Measurements from ENCODE around the gene CHTOP.
"Not testable (repeated sequence)": the region's sequence is repeated elsewhere in the genome, so short reads cannot be mapped to it uniquely, and the experiment has no call there.

The CHTOP gene

GRCh38 chr1:153667439-153667838 lies 33.6 kb downstream of the CHTOP start:
- DNase-seq (ENCODE audit: low spot score): no peak
- ChIA-PET CTCF (interaction anchor here (0.7 kb wide), 1 partner anchor 306 kb away, joined by 4 read pairs; no protein-coding TSS in a partner anchor), POLR2A (ENCODE audit: low non-redundant PET) (interaction anchor here (0.6 kb wide), 1 partner anchor 114 kb away, joined by 6 read pairs; no protein-coding TSS in a partner anchor)
- TF ChIP-seq CTCF (conservative IDR thresholded peaks at IDR 0.05; ENCODE audit: low read depth): no peak
- H3K27ac ChIP-seq: peak overlapping the region; percentile 50; the same call in 1 of the 2 replicates

GRCh38 chr1:153668672-153669071 lies 34.8 kb downstream of the CHTOP start:
- POLR2A ChIA-PET (ENCODE audit: low non-redundant PET); DNase-seq (ENCODE audit: low spot score); CTCF ChIA-PET: not testable (repeated sequence)
- peak overlapping the region; percentile 33 for H3K27ac ChIP-seq

GRCh38 chr1:153669606-153670005 lies 35.7 kb downstream of the CHTOP start:
- no peak for DNase-seq (ENCODE audit: low spot score)
- TF ChIP-seq CTCF (conservative IDR thresholded peaks at IDR 0.05; ENCODE audit: low read depth): no peak
- H3K27ac ChIP-seq: no peak overlapping the region
- POLR2A ChIA-PET (ENCODE audit: low non-redundant PET): no interaction called here
- CTCF ChIA-PET: no interaction called here

GRCh38 chr1:153670257-153670858 lies 36.5 kb downstream of the CHTOP start:
- H3K27ac ChIP-seq: peak overlapping the region; percentile 75
- ChIA-PET CTCF (no interaction called here), POLR2A (ENCODE audit: low non-redundant PET) (no interaction called here)
- DNase-seq (ENCODE audit: low spot score): no peak
- TF ChIP-seq CTCF (conservative IDR thresholded peaks at IDR 0.05; ENCODE audit: low read depth): no peak

- TF ChIP-seq CTCF (conservative IDR thresholded peaks at IDR 0.05; ENCODE audit: low read depth): no peak
- peak; percentile 100 for DNase-seq (ENCODE audit: low spot score)
- H3K27ac ChIP-seq: peak within 1 kb of the TSS; percentile 90
- ChIA-PET POLR2A (ENCODE audit: low non-redundant PET) (interaction anchor here (0.6 kb wide), 1 partner anchor 293 kb away, joined by 4 read pairs; the partner anchor contains the start of gene SLC39A1), CTCF (interaction anchor here (0.6 to 1.5 kb wide), 2 partner anchors 98 to 322 kb away, joined by 6 read pairs; no protein-coding TSS in a partner anchor)
Measured at GRCh38 chr1:153670859-153671627, 37.2 kb downstream of the CHTOP start, which contains the start of gene ILF2. TSS of gene ILF2 (minus strand) at chr1:153670993. CDS start at chr1:153670922, 71 bp downstream.

- H3K27ac ChIP-seq: peak overlapping the region; percentile 90
- DNase-seq (ENCODE audit: low spot score): not testable (repeated sequence)
- ChIA-PET CTCF (interaction anchor here (0.6 to 1.5 kb wide), 2 partner anchors 99 to 321 kb away, joined by 6 read pairs; no protein-coding TSS in a partner anchor), POLR2A (ENCODE audit: low non-redundant PET) (interaction anchor here (0.7 kb wide), 1 partner anchor 94 kb away, joined by 4 read pairs; no protein-coding TSS in a partner anchor)
Measured at GRCh38 chr1:153671628-153672353, 37.9 kb downstream of the CHTOP start.

GRCh38 chr1:153673511-153673910 lies 39.6 kb downstream of the CHTOP start:
- H3K27ac ChIP-seq: no peak overlapping the region
- TF ChIP-seq CTCF (conservative IDR thresholded peaks at IDR 0.05; ENCODE audit: low read depth): no peak
- ChIA-PET POLR2A (ENCODE audit: low non-redundant PET) (no interaction called here), CTCF (no interaction called here)
- no peak for DNase-seq (ENCODE audit: low spot score)

Data from RWPE1 (cell line).